Measurements from ENCODE around the gene NOCT.
"Not testable (repeated sequence)": the region's sequence is repeated elsewhere in the genome, so short reads cannot be mapped to it uniquely, and the experiment has no call there.

GRCh38 chr4:139059026-139059425 is 43.4 kb downstream of the NOCT start:
- not testable (repeated sequence) for TF ChIP-seq POLR2A (IDR thresholded peaks at IDR 0.05)
- TF ChIP-seq, protein P1, sequence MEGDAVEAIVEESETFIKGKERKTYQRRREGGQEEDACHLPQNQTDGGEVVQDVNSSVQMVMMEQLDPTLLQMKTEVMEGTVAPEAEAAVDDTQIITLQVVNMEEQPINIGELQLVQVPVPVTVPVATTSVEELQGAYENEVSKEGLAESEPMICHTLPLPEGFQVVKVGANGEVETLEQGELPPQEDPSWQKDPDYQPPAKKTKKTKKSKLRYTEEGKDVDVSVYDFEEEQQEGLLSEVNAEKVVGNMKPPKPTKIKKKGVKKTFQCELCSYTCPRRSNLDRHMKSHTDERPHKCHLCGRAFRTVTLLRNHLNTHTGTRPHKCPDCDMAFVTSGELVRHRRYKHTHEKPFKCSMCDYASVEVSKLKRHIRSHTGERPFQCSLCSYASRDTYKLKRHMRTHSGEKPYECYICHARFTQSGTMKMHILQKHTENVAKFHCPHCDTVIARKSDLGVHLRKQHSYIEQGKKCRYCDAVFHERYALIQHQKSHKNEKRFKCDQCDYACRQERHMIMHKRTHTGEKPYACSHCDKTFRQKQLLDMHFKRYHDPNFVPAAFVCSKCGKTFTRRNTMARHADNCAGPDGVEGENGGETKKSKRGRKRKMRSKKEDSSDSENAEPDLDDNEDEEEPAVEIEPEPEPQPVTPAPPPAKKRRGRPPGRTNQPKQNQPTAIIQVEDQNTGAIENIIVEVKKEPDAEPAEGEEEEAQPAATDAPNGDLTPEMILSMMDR (IDR thresholded peaks at IDR 0.05) = not testable (repeated sequence)

All from uterus (tissue), 2 donors.